Measurements from ENCODE around the gene CXCL3. TPM values are rescaled to one million over a fixed set of nuclear protein-coding genes. Genes with fewer than 3 reads are reported as not detected.
A peak's percentile ranks its signal among the peaks of the same experiment; 100 is the strongest.

The CXCL3 gene
- polyA plus RNA-seq, 1 experiment = 0.74 TPM

DNA sequence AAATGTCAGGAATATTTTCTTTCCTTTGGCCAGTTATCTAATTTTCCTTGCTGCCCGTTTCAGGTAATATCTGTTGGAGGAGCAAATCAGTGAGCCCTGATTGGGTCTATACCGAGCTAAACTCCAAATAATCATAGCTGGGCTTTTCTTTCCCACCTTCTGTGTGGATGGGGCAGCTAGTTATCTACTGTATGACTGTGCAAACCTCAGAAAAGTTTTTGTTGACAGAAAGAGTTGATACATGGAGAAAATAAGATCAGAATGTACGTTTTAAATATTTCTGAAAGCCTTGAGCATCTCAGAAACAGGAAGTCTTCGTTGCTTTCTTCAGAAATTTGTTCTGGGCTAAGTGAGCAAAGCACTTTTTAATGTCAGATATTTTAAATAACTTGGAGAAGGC is 33.8 kb downstream of the CXCL3 start:
- Histone ChIP-seq H3K27me3 (ENCODE audit: control insufficient read depth, insufficient read depth, low read length) (no peaks in the 10 kb centered on the region), H3K4me3 (ENCODE audit: low read depth, low read length) (no peak overlapping the region), H3K9me3 (ENCODE audit: control insufficient read depth, insufficient read depth, low read length) (no peaks in the 10 kb centered on the region), H3K27ac (ENCODE audit: low read depth, low read length) (no peak overlapping the region)
- ChIA-PET POLR2A (no interaction called here), CTCF (no interaction called here)
- TF ChIP-seq, protein P1, sequence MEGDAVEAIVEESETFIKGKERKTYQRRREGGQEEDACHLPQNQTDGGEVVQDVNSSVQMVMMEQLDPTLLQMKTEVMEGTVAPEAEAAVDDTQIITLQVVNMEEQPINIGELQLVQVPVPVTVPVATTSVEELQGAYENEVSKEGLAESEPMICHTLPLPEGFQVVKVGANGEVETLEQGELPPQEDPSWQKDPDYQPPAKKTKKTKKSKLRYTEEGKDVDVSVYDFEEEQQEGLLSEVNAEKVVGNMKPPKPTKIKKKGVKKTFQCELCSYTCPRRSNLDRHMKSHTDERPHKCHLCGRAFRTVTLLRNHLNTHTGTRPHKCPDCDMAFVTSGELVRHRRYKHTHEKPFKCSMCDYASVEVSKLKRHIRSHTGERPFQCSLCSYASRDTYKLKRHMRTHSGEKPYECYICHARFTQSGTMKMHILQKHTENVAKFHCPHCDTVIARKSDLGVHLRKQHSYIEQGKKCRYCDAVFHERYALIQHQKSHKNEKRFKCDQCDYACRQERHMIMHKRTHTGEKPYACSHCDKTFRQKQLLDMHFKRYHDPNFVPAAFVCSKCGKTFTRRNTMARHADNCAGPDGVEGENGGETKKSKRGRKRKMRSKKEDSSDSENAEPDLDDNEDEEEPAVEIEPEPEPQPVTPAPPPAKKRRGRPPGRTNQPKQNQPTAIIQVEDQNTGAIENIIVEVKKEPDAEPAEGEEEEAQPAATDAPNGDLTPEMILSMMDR (IDR thresholded peaks at IDR 0.05; ENCODE audit: low read depth, low read length) = no peak
- no peak for DNase-seq (ENCODE audit: low read depth, low spot score)

DNA sequence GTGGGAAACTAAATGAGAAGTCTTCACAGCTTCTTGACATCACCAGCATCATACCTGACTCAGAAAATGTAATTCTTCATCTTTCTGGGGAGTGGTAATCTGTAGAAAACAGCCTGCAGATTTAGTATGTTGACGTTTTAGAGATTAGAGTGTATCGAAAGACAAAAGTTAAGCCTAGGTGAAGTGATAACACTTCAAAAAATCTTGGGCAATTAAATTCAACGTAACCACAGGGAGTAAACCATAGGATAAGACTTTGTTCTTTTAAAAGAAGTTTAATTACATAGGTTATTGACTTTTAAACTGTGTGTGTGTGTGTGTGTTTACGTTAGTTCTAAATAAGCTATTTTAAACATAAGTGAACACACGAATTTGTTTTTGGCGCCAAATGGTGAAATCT is 38.2 kb downstream of the CXCL3 start:
- H3K4me3 ChIP-seq (ENCODE audit: low read depth, low read length) = no peak overlapping the region

DNA sequence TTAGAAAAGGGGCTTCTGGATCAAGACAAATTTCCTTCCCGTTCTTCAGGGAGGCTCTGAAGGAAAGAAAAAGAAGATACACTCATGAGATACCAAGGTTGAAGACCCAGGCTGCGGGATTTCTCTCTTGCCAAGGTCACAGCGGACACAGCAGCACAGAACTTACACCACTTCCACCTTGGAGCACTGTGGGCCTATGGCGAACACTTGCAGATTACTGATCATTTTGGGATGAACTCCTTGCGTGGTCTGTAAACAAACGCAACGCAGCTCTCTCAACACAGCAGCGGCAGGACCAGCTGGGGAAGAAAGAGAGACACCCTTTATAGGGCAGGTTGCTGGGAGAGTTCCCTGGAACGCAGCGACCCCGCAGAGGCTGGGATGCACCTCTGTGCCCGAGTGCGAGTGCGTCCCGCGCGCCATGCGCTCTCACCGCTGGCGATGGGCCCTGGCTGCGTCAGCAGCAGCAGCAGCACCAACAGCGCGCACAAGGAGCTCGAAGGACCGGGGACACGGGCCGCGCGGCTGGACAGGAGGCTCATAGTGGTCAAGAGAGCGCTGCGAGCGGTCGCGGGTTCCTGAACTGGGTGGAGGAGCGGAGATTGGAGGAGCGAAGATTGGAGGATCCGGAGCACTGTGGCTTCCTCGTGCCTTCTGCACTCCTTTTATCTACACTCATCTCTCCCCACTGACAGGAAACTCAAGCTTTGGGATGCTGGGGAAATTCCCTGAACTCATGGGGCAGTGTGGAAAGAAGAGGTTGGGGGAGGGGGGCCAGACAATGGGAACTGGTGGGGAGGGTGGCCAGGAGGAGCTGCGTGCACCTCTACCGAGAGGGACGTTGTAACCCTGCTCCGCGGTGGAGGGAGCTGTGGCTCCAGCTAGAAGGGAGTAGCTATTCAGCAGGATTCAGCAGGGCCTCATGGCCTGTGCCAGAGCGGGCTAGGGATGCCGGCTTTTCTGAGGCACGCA is 40.2 kb downstream of the CXCL3 start, which contains the start of gene CXCL5:
CXCL5 (minus strand) TSS at position 638 of the 972 bp plus-strand sequence; CDS start at position 542, 96 bp downstream.
- Histone ChIP-seq H3K27ac (ENCODE audit: low read depth, low read length) (no peak within 1 kb of the TSS), H3K9me3 (ENCODE audit: control insufficient read depth, insufficient read depth, low read length) (no peaks in the 10 kb centered on the region; the same call in 1 of the 2 replicates), H3K4me3 (ENCODE audit: low read depth, low read length) (peak within 1 kb of the TSS; percentile 56), H3K27me3 (ENCODE audit: control insufficient read depth, insufficient read depth, low read length) (no peaks in the 10 kb centered on the region)
- DNase-seq (ENCODE audit: low read depth, low spot score) = no peak
- POLR2A ChIA-PET = no interaction called here
- TF ChIP-seq, protein P1 (IDR thresholded peaks at IDR 0.05; ENCODE audit: low read depth, low read length) = peak; percentile 17; the same call in 1 of the 2 replicates
- CTCF ChIA-PET = interaction anchor here (0.6 to 0.8 kb wide), 2 partner anchors 70 to 134 kb away, joined by 3 to 4 read pairs; no protein-coding TSS in a partner anchor

More for the DNA sequence above, 38.2 kb downstream of the CXCL3 start:
- ChIA-PET POLR2A (no interaction called here), CTCF (no interaction called here)
- TF ChIP-seq, protein P1 (IDR thresholded peaks at IDR 0.05; ENCODE audit: low read depth, low read length) = no peak
- Histone ChIP-seq H3K27ac (ENCODE audit: low read depth, low read length) (no peak overlapping the region), H3K27me3 (ENCODE audit: control insufficient read depth, insufficient read depth, low read length) (no peaks in the 10 kb centered on the region), H3K9me3 (ENCODE audit: control insufficient read depth, insufficient read depth, low read length) (no peaks in the 10 kb centered on the region; the same call in 1 of the 2 replicates)
- no peak for DNase-seq (ENCODE audit: low read depth, low spot score)

DNA sequence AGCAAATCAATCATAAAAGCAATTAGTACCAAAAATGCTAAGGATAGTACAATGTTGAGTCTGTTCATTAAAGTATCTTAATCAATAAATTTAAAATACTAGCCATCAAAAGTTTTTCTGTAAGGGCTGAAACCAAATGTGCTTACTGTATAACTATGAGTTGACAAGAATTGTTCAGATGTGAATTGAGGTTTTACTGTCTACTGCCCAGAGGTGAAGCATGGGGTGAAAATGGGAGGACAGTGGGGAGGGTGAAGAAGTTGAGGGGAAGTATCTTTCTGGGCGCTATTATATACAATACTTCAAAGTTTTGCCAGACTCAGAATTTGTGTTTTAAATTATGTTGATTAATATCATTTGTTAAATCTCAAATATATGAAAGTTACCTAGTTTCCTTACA is 46.4 kb downstream of the CXCL3 start:
- no peak overlapping the region for H3K27ac ChIP-seq (ENCODE audit: low read depth, low read length)
- POLR2A ChIA-PET = no interaction called here
- DNase-seq (ENCODE audit: low read depth, low spot score) = no peak
- CTCF ChIA-PET = no interaction called here
- no peak overlapping the region for H3K4me3 ChIP-seq (ENCODE audit: low read depth, low read length)
- H3K9me3 ChIP-seq (ENCODE audit: control insufficient read depth, insufficient read depth, low read length) = no peaks in the 10 kb centered on the region
- no peaks in the 10 kb centered on the region for H3K27me3 ChIP-seq (ENCODE audit: control insufficient read depth, insufficient read depth, low read length)
- TF ChIP-seq, protein P1 (IDR thresholded peaks at IDR 0.05; ENCODE audit: low read depth, low read length) = no peak

DNA sequence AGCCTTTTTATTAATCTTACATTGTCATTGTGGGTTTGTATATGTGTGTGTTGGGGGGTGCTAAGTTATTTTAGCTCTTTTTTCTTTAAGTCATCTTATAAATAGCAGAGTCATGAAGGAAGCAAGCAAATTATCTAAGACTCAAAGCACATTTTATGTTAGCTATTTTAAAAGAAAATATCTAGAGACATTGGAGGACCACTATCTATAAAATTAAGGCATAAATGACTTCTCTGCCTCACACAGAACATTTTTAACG is 46.8 kb downstream of the CXCL3 start:
- CTCF ChIA-PET = no interaction called here

More for the DNA sequence above, 46.8 kb downstream of the CXCL3 start:
- TF ChIP-seq, protein P1 (IDR thresholded peaks at IDR 0.05; ENCODE audit: low read depth, low read length) = no peak
- H3K27me3 ChIP-seq (ENCODE audit: control insufficient read depth, insufficient read depth, low read length) = no peaks in the 10 kb centered on the region
- H3K9me3 ChIP-seq (ENCODE audit: control insufficient read depth, insufficient read depth, low read length) = no peaks in the 10 kb centered on the region
- H3K4me3 ChIP-seq (ENCODE audit: low read depth, low read length) = no peak overlapping the region
- DNase-seq (ENCODE audit: low read depth, low spot score) = no peak
- H3K27ac ChIP-seq (ENCODE audit: low read depth, low read length) = no peak overlapping the region
- POLR2A ChIA-PET = no interaction called here
